ENCODE results near the gene SERPINE1. TPM values are rescaled to one million over a fixed set of nuclear protein-coding genes. Genes with fewer than 3 reads are reported as not detected.

SERPINE1 gene
- total and polyA plus RNA-seq, 2 of the 4 experiments (the other 2 are of a cell fraction) = 1,441 to 2,783 TPM

- ChIA-PET CTCF (no interaction called here), POLR2A (ENCODE audit: unreplicated experiment) (no interaction called here)
- Histone ChIP-seq H3K4me3 (ENCODE audit: insufficient read depth, low read depth, low read length) (no peak overlapping the region), H2AFZ (replicated peaks; ENCODE audit: low read length, poor library complexity) (peak overlapping the region; percentile 8), H4K5ac (ENCODE audit: low read depth, low read length) (peak overlapping the region; percentile 23; the same call in 1 of the 2 replicates), H3K56ac (ENCODE audit: extremely low read depth, insufficient read depth, low read length) (no peak overlapping the region), H3K27ac (ENCODE audit: insufficient read depth, low read length) (no peak overlapping the region; the same call in 1 of the 2 replicates), H2BK20ac (ENCODE audit: low read depth, low read length) (peak overlapping the region; percentile 97), H2BK5ac (ENCODE audit: low read depth, low read length, poor library complexity, severe bottlenecking) (peak overlapping the region; percentile 92), H3K36me3 (ENCODE audit: control insufficient read depth, insufficient read depth, low read length) (no peaks in the 10 kb centered on the region), H4K91ac (ENCODE audit: insufficient read depth, low read depth, low read length) (peak overlapping the region; percentile 87), H3K4me2 (ENCODE audit: low read depth, low read length) (no peak overlapping the region), H2AK5ac (ENCODE audit: low read depth, low read length) (peak overlapping the region; percentile 94), H2BK15ac (ENCODE audit: low read depth, low read length) (peak overlapping the region; percentile 91; the same call in 2 of the 3 replicates), H3K9ac (ENCODE audit: low read depth, low read length) (no peak overlapping the region), H3K18ac (ENCODE audit: low read depth, low read length) (peak overlapping the region; percentile 5; the same call in 1 of the 2 replicates), H3K9me3 (ENCODE audit: control insufficient read depth, insufficient read depth, low read length) (no peaks in the 10 kb centered on the region), H3K79me1 (ENCODE audit: low read depth in 1 of 2, low read length in 2 of 2) (peaks cover 4 to 35% of the 10 kb centered on the region in 2 experiments; a peak in 2 of 4 replicates), H3K9me1 (ENCODE audit: insufficient read depth, low read length) (peaks cover 26% of the 10 kb centered on the region), H3K4ac (ENCODE audit: low read depth, low read length) (peak overlapping the region; percentile 94), H3K14ac (replicated peaks; ENCODE audit: low read depth, low read length) (peak overlapping the region; percentile 73), H4K8ac (ENCODE audit: low read depth in 2 of 2, low read length in 2 of 2) (peak overlapping the region in 1 of 2 experiments; percentile 82), H4K20me1 (ENCODE audit: insufficient read depth, low read length) (no peaks in the 10 kb centered on the region), H3K23ac (ENCODE audit: low read depth, low read length) (peak overlapping the region; percentile 83; the same call in 1 of the 2 replicates), H3K4me1 (ENCODE audit: control insufficient read depth, insufficient read depth, low read length) (peaks cover 21% of the 10 kb centered on the region), H3K27me3 (ENCODE audit: control insufficient read depth, insufficient read depth, low read length) (no peaks in the 10 kb centered on the region), H2BK120ac (ENCODE audit: low read depth, low read length) (peak overlapping the region; percentile 91), H2AK9ac (replicated peaks; ENCODE audit: low read depth, low read length, poor library complexity) (no peak overlapping the region)
- no TSS peak for BruUV-seq (replicated peaks)
- DNase-seq (no peak), ATAC-seq (ENCODE audit: low read depth) (no peak)
- intact Hi-C loops (cut with micrococcal nuclease) (no loop called here), dilution Hi-C loops (cut with HindIII; ENCODE audit: low sequenced_read_pairs, unreplicated experiment) (no loop called here), in situ Hi-C loops (cut with MboI; ENCODE audit: low sequenced_read_pairs) (loop anchor here (25.0 kb wide), 1 partner anchor 683 kb away; the partner anchor contains the start of genes MEPCE, PPP1R35 and ZCWPW1)
- WGBS, 2 experiments (ENCODE audit: extremely low coverage in 2 of 2, insufficient read length in 1 of 2) = no CpG with 5 or more reads among the region's 4 CpGs
- TF ChIP-seq RCOR1 (IDR thresholded peaks at IDR 0.05; ENCODE audit: insufficient replicate concordance, low read length) (no peak), POLR2A (IDR thresholded peaks at IDR 0.05; ENCODE audit: low read depth, low read length) (no peak), ELK1 (IDR thresholded peaks at IDR 0.05; ENCODE audit: borderline replicate concordance, low read depth, low read length) (no peak), CHD1 (IDR thresholded peaks at IDR 0.05; ENCODE audit: low read depth, low read length) (no peak), CEBPB (IDR thresholded peaks at IDR 0.05; ENCODE audit: low read depth, low read length) (no peak), SMC3 (IDR thresholded peaks at IDR 0.05; ENCODE audit: low read depth, low read length) (no peak), MXI1 (IDR thresholded peaks at IDR 0.05; ENCODE audit: borderline replicate concordance, low read depth, low read length) (no peak), RFX5 (IDR thresholded peaks at IDR 0.05; ENCODE audit: low read depth, low read length) (no peak), MAZ (IDR thresholded peaks at IDR 0.05; ENCODE audit: borderline replicate concordance, low read depth, low read length) (no peak), CTCF (conservative IDR thresholded peaks at IDR 0.05; ENCODE audit: low read depth, low read length) (no peak), FOS (IDR thresholded peaks at IDR 0.05; ENCODE audit: low read depth, low read length) (no peak), BHLHE40 (IDR thresholded peaks at IDR 0.05; ENCODE audit: low read depth, low read length) (no peak), MAFK (IDR thresholded peaks at IDR 0.05; ENCODE audit: low read depth, low read length) (no peak), RAD21 (IDR thresholded peaks at IDR 0.05; ENCODE audit: low read length) (no peak), NFE2L2 (IDR thresholded peaks at IDR 0.05; ENCODE audit: low read depth, low read length) (no peak), USF2 (IDR thresholded peaks at IDR 0.05; ENCODE audit: low read depth, low read length) (no peak)
Measured at GRCh38 chr7:101120315-101120714, 6.6 kb upstream of the SERPINE1 start.

Measured in IMR-90 (cell line).